Adrenal gland (tissue), 12 donors: ENCODE data around the gene TDG. TPM values are rescaled to one million over a fixed set of nuclear protein-coding genes. Genes with fewer than 3 reads are reported as not detected.
A peak's percentile ranks its signal among the peaks of the same experiment; 100 is the strongest.

ENCODE experiments used
- DNase-seq, 7 donors: peaks; one replicate each; pipeline ENCODE4 v3.0.0-alpha.2; 2019 to 2020
- H3K27ac ChIP-seq, 5 donors: fragments of 200-600 bp; sonication (generic) in 4 of 5; 1 replicate in 3 of 5; 2 replicates in 2 of 5; pipeline versions ENCODE4 v1.5.1 to v1.8.0; 2016 to 2020; ENCODE audit warnings: mild to moderate bottlenecking in 1 of 5
- H3K27me3 ChIP-seq: fragments of 200-600 bp; 2 replicates; pipeline ENCODE4 v1.8.0; 2021
- H3K36me3 ChIP-seq, 2 donors: fragments of 200-600 bp; replicated peaks in 1 of 2; 1 replicate in 1 of 2; 2 replicates in 1 of 2; pipeline versions ENCODE4 v1.5.1 to v1.8.0; 2018 to 2022
- H3K4me1 ChIP-seq, 2 donors: fragments of 200-600 bp; replicated peaks in 1 of 2; 1 replicate in 1 of 2; 2 replicates in 1 of 2; pipeline versions ENCODE4 v1.5.1 to v1.8.0; 2018 to 2021
- H3K4me3 ChIP-seq, 4 donors: fragments of 200-600 bp; sonication (generic) in 3 of 4; one replicate each; pipeline ENCODE4 v1.5.1; 2016 to 2018
- H3K9me3 ChIP-seq, 3 donors: fragments of 200-600 bp; sonication (generic) in 1 of 3; replicated peaks in 1 of 3; 1 replicate in 2 of 3; 2 replicates in 1 of 3; pipeline versions ENCODE4 v1.5.1 to v1.8.0; 2016 to 2021
- CTCF ChIP-seq, 6 experiments: fragments of 450-650 bp in 4 of 6; fragments of 200-600 bp in 2 of 6; sonication (generic) in 1 of 6; IDR thresholded peaks; 1 replicate in 5 of 6; 2 replicates in 1 of 6; pipeline versions ENCODE4 v1.5.1 to v1.8.0; 2016 to 2021; ENCODE audit warnings: antibody characterized with exemption in 6 of 6, mild to moderate bottlenecking in 2 of 6, moderate library complexity in 1 of 6
- POLR2A ChIP-seq, 2 donors: fragments of 450-650 bp; IDR thresholded peaks; one replicate each; pipeline ENCODE4 v1.6.1; 2017; ENCODE audit warnings: antibody characterized with exemption in 2 of 2, mild to moderate bottlenecking in 2 of 2, moderate library complexity in 1 of 2
- WGBS, 4 donors: extraction: QIAGEN DNeasy Blood & Tissue Kit in 2 of 4; methylation state at CpG; one replicate each; pipeline versions ENCODE4 v1.1.5 to v1.1.7; 2013 to 2017; 5-methylcytosine and 5-hydroxymethylcytosine counted together
- intact Hi-C, 2 donors: fragments of 100-400 bp; cut with DNase I; formaldehyde crosslinking; loops; one replicate each; pipeline versions ENCODE4 v1.14.1 to v1.15.0; 2022 to 2023
- polyA plus RNA-seq, 3 donors: library from polyadenylated mRNA; stranded (reverse); fragments of 200-250 nt in 2 of 3; fragments of 350-450 nt in 1 of 3; fragmentation: Illumina TruSeq in 1 of 3; extraction: RNeasy Lipid Tissue Mini Kit (QIAGEN cat#74804) in 1 of 3; gene quantifications; one replicate each; pipeline ENCODE4 v1.2.3, GENCODE V29; 2013 to 2014
- total RNA-seq, 9 donors: library from RNA; depleted of rRNA in 4 of 9; stranded (reverse); fragments of >200 nt in 4 of 9; fragments of 120-200 nt in 1 of 9; fragmentation: NEBNext Ultra II Directional in 1 of 9; extraction: Animal tissue kit (Norgen Biotek cat#: 25700) in 1 of 9; gene quantifications; one replicate each; pipeline versions ENCODE4 v1.1.0 to v1.2.4, GENCODE V29; 2013 to 2023
- donor health status: healthy with polysubstance abuse.
- donor health status: Bipolar disorder and iron deficiency.
- donor health status: DM: yes; HTN: yes; CAD: no.
- donor health status: DM: no; HTN: no; CAD: no.
- donor health status: DM: no; HTN: no; CAD: no.
- donor health status: DM: yes; HTN: yes; CAD: no.

Gene TDG
- total and polyA plus RNA-seq, 12 donors, result 3.1 to 56.2 (median 21.5) TPM

GRCh38 chr12:103969391-103969790, 3.7 kb downstream of the TDG start:
- 25 to 43% (median 39%) methylated on average over 2 of the region's 2 CpGs for WGBS, 4 donors
- H3K4me3 ChIP-seq, result no peak overlapping the region
- DNase-seq, result peak in 3 of 7 donors; percentile 26 to 39 (median 31)
- H3K9me3 ChIP-seq, result no peaks in the 10 kb centered on the region
- H3K4me1 ChIP-seq, result peaks cover 26 to 56% of the 10 kb centered on the region in 2 donors
- no peak for TF ChIP-seq POLR2A (IDR thresholded peaks at IDR 0.05)
- TF ChIP-seq CTCF (IDR thresholded peaks at IDR 0.05), result no peak
- intact Hi-C loops, result no loop called here
- H3K27ac ChIP-seq, result peak overlapping the region in 3 of 5 donors; percentile 48 to 66 (median 65)
- H3K27me3 ChIP-seq, result no peaks in the 10 kb centered on the region
- H3K36me3 ChIP-seq, result no peaks in the 10 kb centered on the region

GRCh38 chr12:103973909-103974308, 8.2 kb downstream of the TDG start:
- no peak for TF ChIP-seq CTCF (IDR thresholded peaks at IDR 0.05)
- no peak for TF ChIP-seq POLR2A (IDR thresholded peaks at IDR 0.05)
- no peak overlapping the region for H3K27ac ChIP-seq
- H3K4me1 ChIP-seq, result peaks cover 9 to 34% of the 10 kb centered on the region in 2 donors
- intact Hi-C loops, result loop anchor here in 1 of 2 donors (10.0 kb wide), 1 partner anchor 121 kb away; no protein-coding TSS in a partner anchor
- H3K36me3 ChIP-seq, result peaks cover 0 to 21% of the 10 kb centered on the region in 2 donors
- no peak for DNase-seq
- no peaks in the 10 kb centered on the region for H3K27me3 ChIP-seq
- no peak overlapping the region for H3K4me3 ChIP-seq
- H3K9me3 ChIP-seq, result no peaks in the 10 kb centered on the region
- 37 to 68% (median 53%) methylated on average over 2 of the region's 2 CpGs for WGBS, 4 donors

GRCh38 chr12:103975368-103975767, 9.7 kb downstream of the TDG start:
- intact Hi-C loops, result loop anchor here in 1 of 2 donors (10.0 kb wide), 1 partner anchor 119 kb away; no protein-coding TSS in a partner anchor
- Histone ChIP-seq H3K4me3 (no peak overlapping the region), H3K36me3 (peaks cover 0 to 34% of the 10 kb centered on the region in 2 donors), H3K9me3 (no peaks in the 10 kb centered on the region), H3K4me1 (peaks cover 0 to 19% of the 10 kb centered on the region in 2 donors), H3K27ac (no peak overlapping the region), H3K27me3 (no peaks in the 10 kb centered on the region)
- no peak for TF ChIP-seq CTCF (IDR thresholded peaks at IDR 0.05)
- TF ChIP-seq POLR2A (IDR thresholded peaks at IDR 0.05), result no peak
- DNase-seq, result no peak
- 79 to 84% (median 82%) methylated on average over 2 of the region's 2 CpGs for WGBS, 4 donors

GRCh38 chr12:103978384-103978982, 12.8 kb downstream of the TDG start:
- intact Hi-C loops, result loop anchor here in 1 of 2 donors (10.0 kb wide), 1 partner anchor 116 kb away; no protein-coding TSS in a partner anchor
- no peak for TF ChIP-seq POLR2A (IDR thresholded peaks at IDR 0.05)
- TF ChIP-seq CTCF (IDR thresholded peaks at IDR 0.05), result no peak
- peaks cover 0 to 65% of the 10 kb centered on the region in 2 donors for H3K36me3 ChIP-seq

More at GRCh38 chr12:103978384-103978982, 12.8 kb downstream of the TDG start:
- Histone ChIP-seq H3K4me3 (no peak overlapping the region), H3K9me3 (no peaks in the 10 kb centered on the region), H3K4me1 (peaks cover 0 to 17% of the 10 kb centered on the region in 2 donors), H3K27me3 (no peaks in the 10 kb centered on the region), H3K27ac (no peak overlapping the region)
- WGBS, 4 donors, result 91 to 93% (median 92%) methylated on average over 4 of the region's 4 CpGs
- no peak for DNase-seq
